GM21515 (cell line): ENCODE measurements around the gene MPP2.

ENCODE experiments used
- ATAC-seq: cut with Tn5 transposase; IDR thresholded peaks from one replicate; pipeline ENCODE4 v1.9.1; 2021; ENCODE audit not compliant: unreplicated experiment

Gene MPP2

DNA sequence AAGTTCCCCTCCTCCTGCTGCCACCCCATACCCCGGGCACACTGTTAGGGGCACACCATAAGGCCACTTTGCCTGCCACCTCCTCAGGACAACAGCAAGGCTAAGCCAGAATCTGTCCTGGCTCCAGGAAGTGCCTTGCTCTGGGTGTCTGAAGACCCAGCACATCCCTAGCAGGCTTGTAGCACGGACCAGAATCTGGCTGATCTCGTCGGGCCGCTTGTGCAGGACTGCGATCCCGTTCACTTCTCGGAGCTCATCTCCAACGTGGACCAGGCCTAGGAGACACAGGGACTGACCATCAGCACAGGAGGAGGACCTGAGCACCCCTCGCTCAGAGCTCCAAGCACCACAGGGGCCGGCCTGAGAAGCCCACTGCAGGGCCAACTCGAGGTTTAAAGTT lies 81.8 kb downstream of the MPP2 start:
- no peak for ATAC-seq
